ENCODE data around the gene GOLGA6B.
"Not testable (repeated sequence)": the region's sequence is repeated elsewhere in the genome, so short reads cannot be mapped to it uniquely, and the experiment has no call there.

Gene GOLGA6B

GRCh38 chr15:72612324-72612723, 42.2 kb upstream of the GOLGA6B start:
- H3K23ac ChIP-seq (ENCODE audit: low read length in 2 of 2); H3K36me3 ChIP-seq (ENCODE audit: control insufficient read depth in 1 of 2, insufficient read depth in 2 of 2, low read depth in 1 of 2, low read length in 2 of 2); H3K14ac ChIP-seq (ENCODE audit: low read length in 2 of 2); H3K4me2 ChIP-seq (ENCODE audit: low read length, poor library complexity, severe bottlenecking); H3K4ac ChIP-seq (ENCODE audit: low read depth in 1 of 2, low read length in 2 of 2); H2BK120ac ChIP-seq (ENCODE audit: low read depth, low read length); DNase-seq; H2BK5ac ChIP-seq (ENCODE audit: low read depth, low read length, poor library complexity, severe bottlenecking); H3K27ac ChIP-seq (ENCODE audit: low read length, poor library complexity, severe bottlenecking); H3K4me1 ChIP-seq (ENCODE audit: control insufficient read depth, insufficient read depth, low read depth, low read length); H4K91ac ChIP-seq (ENCODE audit: low read length); H4K8ac ChIP-seq (ENCODE audit: low read length); H3K4me3 ChIP-seq (ENCODE audit: insufficient read depth in 1 of 2, low read depth in 1 of 2, low read length in 2 of 2); H2AK5ac ChIP-seq (ENCODE audit: low read length, severe bottlenecking); H2BK15ac ChIP-seq (ENCODE audit: low read depth, poor library complexity, severe bottlenecking); H3K9ac ChIP-seq (ENCODE audit: low read length); H3K18ac ChIP-seq (ENCODE audit: low read depth in 1 of 2, low read length in 2 of 2); H2BK12ac ChIP-seq (ENCODE audit: low read length in 2 of 2); H3K9me3 ChIP-seq (ENCODE audit: control insufficient read depth, low read length); H2AFZ ChIP-seq (ENCODE audit: low read depth, low read length); H3K79me1 ChIP-seq (replicated peaks; ENCODE audit: low read length, poor library complexity, severe bottlenecking): not testable (repeated sequence)
- peaks cover 5 to 12% of the 10 kb centered on the region in 2 experiments for H3K27me3 ChIP-seq (ENCODE audit: control insufficient read depth in 1 of 2, insufficient read depth in 1 of 2, low read length in 2 of 2)
- 93% methylated on average over 3 of the region's 3 CpGs for WGBS

- no peak overlapping the region for H2AK5ac ChIP-seq (ENCODE audit: low read length, severe bottlenecking)
- H3K4me2 ChIP-seq (ENCODE audit: low read length, poor library complexity, severe bottlenecking): no peak overlapping the region
- WGBS: 85% methylated on average over 3 of the region's 3 CpGs
- no peaks in the 10 kb centered on the region for H3K9me3 ChIP-seq (ENCODE audit: control insufficient read depth, low read length)
- H2AFZ ChIP-seq (ENCODE audit: low read depth, low read length): no peak overlapping the region
- H3K27ac ChIP-seq (ENCODE audit: low read length, poor library complexity, severe bottlenecking): no peak overlapping the region
- H2BK120ac ChIP-seq (ENCODE audit: low read depth, low read length): no peak overlapping the region
- no peak overlapping the region for H4K91ac ChIP-seq (ENCODE audit: low read length)
- no peak overlapping the region for H4K8ac ChIP-seq (ENCODE audit: low read length)
- H2BK15ac ChIP-seq (ENCODE audit: low read depth, poor library complexity, severe bottlenecking): no peak overlapping the region
- peaks cover 0 to 7% of the 10 kb centered on the region in 2 experiments for H3K27me3 ChIP-seq (ENCODE audit: control insufficient read depth in 1 of 2, insufficient read depth in 1 of 2, low read length in 2 of 2)
- H3K79me1 ChIP-seq (replicated peaks; ENCODE audit: low read length, poor library complexity, severe bottlenecking): no peaks in the 10 kb centered on the region
- no peak for DNase-seq
- no peak overlapping the region for H3K4me3 ChIP-seq (ENCODE audit: insufficient read depth in 1 of 2, low read depth in 1 of 2, low read length in 2 of 2)
- no peak overlapping the region for H3K18ac ChIP-seq (ENCODE audit: low read depth in 1 of 2, low read length in 2 of 2)
- H3K9ac ChIP-seq (ENCODE audit: low read length): no peak overlapping the region
- no peak overlapping the region for H3K14ac ChIP-seq (ENCODE audit: low read length in 2 of 2)
- peaks cover 0 to 8% of the 10 kb centered on the region in 2 experiments for H3K36me3 ChIP-seq (ENCODE audit: control insufficient read depth in 1 of 2, insufficient read depth in 2 of 2, low read depth in 1 of 2, low read length in 2 of 2)
- H3K23ac ChIP-seq (ENCODE audit: low read length in 2 of 2): no peak overlapping the region
- H2BK5ac ChIP-seq (ENCODE audit: low read depth, low read length, poor library complexity, severe bottlenecking): no peak overlapping the region
- no peak overlapping the region for H2BK12ac ChIP-seq (ENCODE audit: low read length in 2 of 2)
- no peaks in the 10 kb centered on the region for H3K4me1 ChIP-seq (ENCODE audit: control insufficient read depth, insufficient read depth, low read depth, low read length)
- no peak overlapping the region for H3K4ac ChIP-seq (ENCODE audit: low read depth in 1 of 2, low read length in 2 of 2)
Measured at GRCh38 chr15:72614810-72615532, 39.5 kb upstream of the GOLGA6B start.

GRCh38 chr15:72615533-72616233, 38.8 kb upstream of the GOLGA6B start:
- 8% methylated on average over 1 of the region's 7 CpGs for WGBS
- not testable (repeated sequence) for H4K8ac ChIP-seq (ENCODE audit: low read length); H3K27ac ChIP-seq (ENCODE audit: low read length, poor library complexity, severe bottlenecking); H3K36me3 ChIP-seq (ENCODE audit: control insufficient read depth in 1 of 2, insufficient read depth in 2 of 2, low read depth in 1 of 2, low read length in 2 of 2); H2AK5ac ChIP-seq (ENCODE audit: low read length, severe bottlenecking); H2BK120ac ChIP-seq (ENCODE audit: low read depth, low read length); H3K27me3 ChIP-seq (ENCODE audit: control insufficient read depth in 1 of 2, insufficient read depth in 1 of 2, low read length in 2 of 2); H3K4me3 ChIP-seq (ENCODE audit: insufficient read depth in 1 of 2, low read depth in 1 of 2, low read length in 2 of 2); H4K91ac ChIP-seq (ENCODE audit: low read length); H3K18ac ChIP-seq (ENCODE audit: low read depth in 1 of 2, low read length in 2 of 2); DNase-seq; H3K4ac ChIP-seq (ENCODE audit: low read depth in 1 of 2, low read length in 2 of 2); H2AFZ ChIP-seq (ENCODE audit: low read depth, low read length); H3K4me1 ChIP-seq (ENCODE audit: control insufficient read depth, insufficient read depth, low read depth, low read length); H2BK15ac ChIP-seq (ENCODE audit: low read depth, poor library complexity, severe bottlenecking); H3K9me3 ChIP-seq (ENCODE audit: control insufficient read depth, low read length); H3K79me1 ChIP-seq (replicated peaks; ENCODE audit: low read length, poor library complexity, severe bottlenecking); H2BK12ac ChIP-seq (ENCODE audit: low read length in 2 of 2); H3K14ac ChIP-seq (ENCODE audit: low read length in 2 of 2); H3K4me2 ChIP-seq (ENCODE audit: low read length, poor library complexity, severe bottlenecking); H3K23ac ChIP-seq (ENCODE audit: low read length in 2 of 2); H3K9ac ChIP-seq (ENCODE audit: low read length); H2BK5ac ChIP-seq (ENCODE audit: low read depth, low read length, poor library complexity, severe bottlenecking)

GRCh38 chr15:72616491-72617210, 37.8 kb upstream of the GOLGA6B start:
- H3K27ac ChIP-seq (ENCODE audit: low read length, poor library complexity, severe bottlenecking): no peak overlapping the region
- no peak overlapping the region for H3K4me2 ChIP-seq (ENCODE audit: low read length, poor library complexity, severe bottlenecking)
- H2BK5ac ChIP-seq (ENCODE audit: low read depth, low read length, poor library complexity, severe bottlenecking): no peak overlapping the region
- H3K9ac ChIP-seq (ENCODE audit: low read length): no peak overlapping the region
- H2BK15ac ChIP-seq (ENCODE audit: low read depth, poor library complexity, severe bottlenecking): no peak overlapping the region
- no peak overlapping the region for H4K91ac ChIP-seq (ENCODE audit: low read length)
- no peaks in the 10 kb centered on the region for H3K4me1 ChIP-seq (ENCODE audit: control insufficient read depth, insufficient read depth, low read depth, low read length)
- no peak overlapping the region for H2AK5ac ChIP-seq (ENCODE audit: low read length, severe bottlenecking)
- H3K18ac ChIP-seq (ENCODE audit: low read depth in 1 of 2, low read length in 2 of 2): no peak overlapping the region
- no peak overlapping the region for H3K14ac ChIP-seq (ENCODE audit: low read length in 2 of 2)
- no peak overlapping the region for H2AFZ ChIP-seq (ENCODE audit: low read depth, low read length)
- no peak overlapping the region for H3K4me3 ChIP-seq (ENCODE audit: insufficient read depth in 1 of 2, low read depth in 1 of 2, low read length in 2 of 2)
- no peak overlapping the region for H2BK120ac ChIP-seq (ENCODE audit: low read depth, low read length)
- peaks cover 0 to 5% of the 10 kb centered on the region in 2 experiments for H3K36me3 ChIP-seq (ENCODE audit: control insufficient read depth in 1 of 2, insufficient read depth in 2 of 2, low read depth in 1 of 2, low read length in 2 of 2)
- peaks cover 0 to 1% of the 10 kb centered on the region in 2 experiments for H3K27me3 ChIP-seq (ENCODE audit: control insufficient read depth in 1 of 2, insufficient read depth in 1 of 2, low read length in 2 of 2)
- H3K4ac ChIP-seq (ENCODE audit: low read depth in 1 of 2, low read length in 2 of 2): no peak overlapping the region
- no peak for DNase-seq
- H3K23ac ChIP-seq (ENCODE audit: low read length in 2 of 2): no peak overlapping the region
- H3K9me3 ChIP-seq (ENCODE audit: control insufficient read depth, low read length): no peaks in the 10 kb centered on the region
- no peak overlapping the region for H2BK12ac ChIP-seq (ENCODE audit: low read length in 2 of 2)
- WGBS: 86% methylated on average over 10 of the region's 10 CpGs
- H3K79me1 ChIP-seq (replicated peaks; ENCODE audit: low read length, poor library complexity, severe bottlenecking): no peaks in the 10 kb centered on the region
- no peak overlapping the region for H4K8ac ChIP-seq (ENCODE audit: low read length)
